Neuronal stem cell (in vitro differentiated cells): ENCODE results near the gene FHOD3.

Source experiments
- DNase-seq: peaks from one replicate; pipeline ENCODE4 v3.0.0-alpha.2; 2013; ENCODE audit warnings: low spot score
- H2AFZ ChIP-seq: one replicate; pipeline ENCODE4 v1.6.1; 2013; ENCODE audit warnings: mild to moderate bottlenecking, low read length, inconsistent platforms
- H2AK5ac ChIP-seq: 2 replicates; pipeline ENCODE4 v1.6.1; 2013; ENCODE audit warnings: low read depth, mild to moderate bottlenecking, inconsistent platforms, low read length, moderate library complexity, mixed read lengths
- H2BK120ac ChIP-seq: 2 replicates; pipeline ENCODE4 v1.6.1; 2013; ENCODE audit warnings: low read depth, mild to moderate bottlenecking, inconsistent platforms, low read length, moderate library complexity, mixed read lengths
- H2BK12ac ChIP-seq: one replicate; pipeline ENCODE4 v1.6.1; 2013; ENCODE audit warnings: low read length, inconsistent platforms
- H2BK15ac ChIP-seq: 2 replicates; pipeline ENCODE4 v1.6.1; 2013; ENCODE audit warnings: mild to moderate bottlenecking, low read length, inconsistent platforms, mixed read lengths
- H2BK5ac ChIP-seq: one replicate; pipeline ENCODE4 v1.6.1; 2013; ENCODE audit warnings: inconsistent platforms, mild to moderate bottlenecking, low read length, moderate library complexity
- H3K14ac ChIP-seq: one replicate; pipeline ENCODE4 v1.6.1; 2013; ENCODE audit warnings: low read length, inconsistent platforms
- H3K18ac ChIP-seq: 2 replicates; pipeline ENCODE4 v1.6.1; 2013; ENCODE audit warnings: low read length, inconsistent platforms
- H3K23ac ChIP-seq: 2 replicates; pipeline ENCODE4 v1.6.1; 2013; ENCODE audit warnings: low read depth, mild to moderate bottlenecking, mixed read lengths, low read length, inconsistent platforms; ENCODE audit not compliant: poor library complexity
- H3K27ac ChIP-seq: replicated peaks from 3 replicates; pipeline ENCODE4 v1.5.1; 2013; ENCODE audit warnings: low read length, inconsistent platforms
- H3K27me3 ChIP-seq, 3 experiments: 2 replicates each; pipeline ENCODE4 v1.6.1; 2013; ENCODE audit warnings: low read length in 3 of 3, mild to moderate bottlenecking in 2 of 3, inconsistent platforms in 1 of 3, low read depth in 1 of 3, mixed read lengths in 1 of 3, moderate library complexity in 1 of 3; ENCODE audit not compliant: control insufficient read depth in 3 of 3, insufficient read depth in 3 of 3
- H3K36me3 ChIP-seq, 2 donors: replicated peaks in 1 of 2; 2 replicates each; pipeline ENCODE4 v1.6.1; 2013; ENCODE audit warnings: low read length in 2 of 2; ENCODE audit not compliant: control insufficient read depth in 2 of 2, insufficient read depth in 2 of 2
- H3K4ac ChIP-seq: 2 replicates; pipeline ENCODE4 v1.6.1; 2013; ENCODE audit warnings: inconsistent platforms, mild to moderate bottlenecking, low read length, moderate library complexity
- H3K4me1 ChIP-seq, 2 donors: 1 replicate in 1 of 2; 2 replicates in 1 of 2; pipeline ENCODE4 v1.6.1; 2013; ENCODE audit warnings: low read length in 2 of 2, low read depth in 1 of 2; ENCODE audit not compliant: control insufficient read depth in 2 of 2, insufficient read depth in 1 of 2
- H3K4me2 ChIP-seq: one replicate; pipeline ENCODE4 v1.6.1; 2013; ENCODE audit warnings: mild to moderate bottlenecking, low read length, inconsistent platforms; ENCODE audit not compliant: insufficient read depth, poor library complexity, severe bottlenecking
- H3K4me3 ChIP-seq, 2 donors: 2 replicates each; pipeline ENCODE4 v1.5.1; 2013; ENCODE audit warnings: low read length in 2 of 2, mild to moderate bottlenecking in 2 of 2, inconsistent platforms in 1 of 2, moderate library complexity in 1 of 2
- H3K79me1 ChIP-seq: one replicate; pipeline ENCODE4 v1.6.1; 2013; ENCODE audit warnings: low read depth, mild to moderate bottlenecking, inconsistent platforms, low read length, moderate library complexity
- H3K9ac ChIP-seq: one replicate; pipeline ENCODE4 v1.6.1; 2013; ENCODE audit warnings: mild to moderate bottlenecking, low read depth, low read length, inconsistent platforms; ENCODE audit not compliant: poor library complexity
- H3K9me3 ChIP-seq, 2 donors: replicated peaks in 1 of 2; 2 replicates each; pipeline versions ENCODE3 to v1.6.1; 2013; ENCODE audit warnings: low read length in 2 of 2, mild to moderate bottlenecking in 2 of 2, inconsistent platforms in 1 of 2, low read depth in 1 of 2, mixed read lengths in 1 of 2, moderate library complexity in 1 of 2; ENCODE audit not compliant: control insufficient read depth in 2 of 2, insufficient read depth in 1 of 2
- H4K8ac ChIP-seq: one replicate; pipeline ENCODE4 v1.6.1; 2013; ENCODE audit warnings: low read depth, mild to moderate bottlenecking, inconsistent platforms, low read length, moderate library complexity
- H4K91ac ChIP-seq: one replicate; pipeline ENCODE4 v1.6.1; 2013; ENCODE audit warnings: low read length, low read depth, mild to moderate bottlenecking, inconsistent platforms; ENCODE audit not compliant: poor library complexity
- WGBS, 2 donors: extraction: QIAGEN DNeasy Blood & Tissue Kit; methylation state at CpG; one replicate each; pipeline ENCODE4 v1.1.7; 2013; ENCODE audit warnings: missing lambda C conversion rate in 2 of 2, mixed read lengths in 1 of 2; ENCODE audit not compliant: insufficient read length in 2 of 2, insufficient replicate concordance in 1 of 2; ENCODE audit errors: extremely low coverage in 2 of 2; 5-methylcytosine and 5-hydroxymethylcytosine counted together

FHOD3 gene

DNA sequence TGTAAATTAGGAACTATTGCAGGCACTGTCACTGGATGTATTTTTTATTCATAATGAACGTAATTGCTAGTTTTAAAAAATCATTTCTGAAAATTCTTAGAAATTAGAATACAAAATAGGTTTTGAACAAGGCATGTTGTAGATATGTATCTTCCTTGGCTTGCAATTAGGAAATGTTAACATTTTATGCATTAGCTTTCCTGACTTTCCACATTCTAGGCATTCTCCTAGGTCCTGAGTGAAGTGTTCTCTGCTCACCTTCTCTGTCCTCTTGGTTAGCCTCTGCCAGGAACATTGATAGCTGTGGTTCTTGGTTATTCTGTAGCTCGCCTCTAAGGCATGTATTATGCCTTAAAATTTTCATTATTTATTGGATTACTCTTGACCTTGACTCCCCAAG, 130.3 kb downstream of the FHOD3 start:
- H3K36me3 ChIP-seq, result peaks cover 0 to 6% of the 10 kb centered on the region in 2 donors
- H3K23ac ChIP-seq, result no peak overlapping the region
- H3K4me2 ChIP-seq, result no peak overlapping the region
- H3K4me1 ChIP-seq, result peaks cover 0 to 6% of the 10 kb centered on the region in 2 donors
- H3K27me3 ChIP-seq, result no peaks in the 10 kb centered on the region
- H3K79me1 ChIP-seq, result peaks cover 4% of the 10 kb centered on the region
- H3K9ac ChIP-seq, result no peak overlapping the region
- H3K9me3 ChIP-seq, result peaks cover 0 to 2% of the 10 kb centered on the region in 2 donors
- H4K8ac ChIP-seq, result no peak overlapping the region
- no peak overlapping the region for H2BK5ac ChIP-seq
- no peak overlapping the region for H3K4ac ChIP-seq
- H2AK5ac ChIP-seq, result no peak overlapping the region
- no peak overlapping the region for H3K18ac ChIP-seq
- DNase-seq, result no peak
- no peak overlapping the region for H2BK15ac ChIP-seq
- no peak overlapping the region for H3K4me3 ChIP-seq
- no peak overlapping the region for H2BK12ac ChIP-seq
- no CpG with 5 or more reads among the region's 2 CpGs for WGBS, 2 donors
- H2AFZ ChIP-seq, result no peak overlapping the region
- H4K91ac ChIP-seq, result no peak overlapping the region
- no peak overlapping the region for H3K14ac ChIP-seq
- no peak overlapping the region for H2BK120ac ChIP-seq
- H3K27ac ChIP-seq, result no peak overlapping the region

DNA sequence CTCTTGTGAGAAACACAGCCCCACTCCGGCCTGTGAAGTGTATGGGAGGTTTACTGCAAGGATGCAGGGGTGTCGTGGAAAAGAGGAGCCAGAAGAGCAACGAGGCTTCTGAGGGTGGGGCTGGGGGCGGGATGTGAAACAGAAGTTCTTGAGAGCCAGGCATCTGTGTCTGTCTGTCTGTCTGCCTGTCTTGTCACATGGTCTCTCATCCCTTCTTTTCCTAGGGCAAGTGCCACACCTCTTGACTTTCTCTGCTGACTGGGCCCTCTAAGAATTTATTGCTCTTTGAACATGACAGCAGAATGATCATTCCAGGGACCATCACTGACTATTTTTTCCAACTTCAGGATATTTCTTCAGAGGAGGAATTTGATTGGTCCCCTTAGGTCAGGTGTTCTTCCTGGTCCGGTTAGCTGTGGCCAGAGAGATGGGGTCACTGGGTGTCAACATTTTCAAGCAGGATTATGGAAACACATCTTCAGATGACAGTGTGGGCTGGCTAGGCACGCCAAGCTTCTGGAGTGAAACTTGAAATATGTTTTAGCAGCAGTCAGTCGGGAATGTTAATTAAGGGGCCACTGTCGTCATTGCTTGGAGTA, 131.0 kb downstream of the FHOD3 start:
- no peak for DNase-seq

DNA sequence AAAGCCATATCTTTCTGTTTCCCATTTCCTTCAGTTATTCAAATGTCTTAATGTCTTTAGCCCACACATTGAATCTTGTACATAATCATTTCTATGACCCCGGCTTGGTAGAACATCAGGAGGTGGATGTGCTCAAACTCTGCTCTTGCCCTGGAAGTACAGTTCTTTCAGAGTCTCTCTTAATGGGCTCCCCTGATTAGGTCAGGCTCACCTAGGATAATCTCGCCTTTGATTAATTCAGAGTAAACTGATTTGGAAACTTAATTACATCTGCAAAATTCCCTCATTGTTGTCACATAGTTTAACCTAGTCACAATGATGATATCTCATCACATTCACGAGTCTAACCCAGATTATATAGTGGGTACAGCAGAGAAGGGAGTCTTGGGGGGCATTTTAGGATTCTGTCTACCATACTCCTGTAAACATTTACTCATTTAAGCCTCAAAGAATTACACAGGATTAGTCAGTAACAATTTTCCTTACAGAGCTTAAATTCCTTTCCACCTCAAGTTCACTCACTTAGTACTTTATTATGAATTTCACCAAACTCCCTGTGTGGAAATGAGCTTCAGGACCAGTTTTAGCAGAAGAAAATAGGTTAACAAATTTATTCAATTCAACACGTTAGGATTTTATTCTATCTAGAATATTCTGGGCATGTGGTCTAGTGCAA, 135.5 kb downstream of the FHOD3 start:
- DNase-seq, result no peak
- no peaks in the 10 kb centered on the region for H3K27me3 ChIP-seq
- no CpG with 5 or more reads among the region's 4 CpGs for WGBS, 2 donors
- H4K8ac ChIP-seq, result no peak overlapping the region
- no peak overlapping the region for H4K91ac ChIP-seq
- peaks cover 0 to 2% of the 10 kb centered on the region in 2 donors for H3K36me3 ChIP-seq
- no peak overlapping the region for H3K27ac ChIP-seq
- H3K9me3 ChIP-seq, result peaks cover 0 to 2% of the 10 kb centered on the region in 2 donors
- H2BK15ac ChIP-seq, result no peak overlapping the region
- peaks cover 2% of the 10 kb centered on the region for H3K79me1 ChIP-seq
- no peak overlapping the region for H3K18ac ChIP-seq
- no peak overlapping the region for H3K9ac ChIP-seq
- no peak overlapping the region for H3K4ac ChIP-seq
- peaks cover 2 to 7% of the 10 kb centered on the region in 2 donors for H3K4me1 ChIP-seq
- H3K23ac ChIP-seq, result no peak overlapping the region
- H2BK12ac ChIP-seq, result no peak overlapping the region
- no peak overlapping the region for H2BK120ac ChIP-seq
- H3K14ac ChIP-seq, result no peak overlapping the region
- H2AK5ac ChIP-seq, result no peak overlapping the region
- no peak overlapping the region for H3K4me2 ChIP-seq
- no peak overlapping the region for H2AFZ ChIP-seq
- no peak overlapping the region for H3K4me3 ChIP-seq
- H2BK5ac ChIP-seq, result no peak overlapping the region

More for the DNA sequence above, 131.0 kb downstream of the FHOD3 start:
- Histone ChIP-seq H4K8ac (no peak overlapping the region), H2BK12ac (no peak overlapping the region), H3K27ac (no peak overlapping the region), H2BK5ac (no peak overlapping the region), H2BK120ac (no peak overlapping the region), H3K4me2 (no peak overlapping the region), H3K4me1 (peaks cover 0 to 6% of the 10 kb centered on the region in 2 donors), H3K9ac (no peak overlapping the region), H3K79me1 (peaks cover 4% of the 10 kb centered on the region), H3K27me3 (no peaks in the 10 kb centered on the region), H2AK5ac (no peak overlapping the region), H3K36me3 (peaks cover 0 to 6% of the 10 kb centered on the region in 2 donors), H3K14ac (no peak overlapping the region), H3K23ac (no peak overlapping the region), H3K4ac (no peak overlapping the region), H3K18ac (no peak overlapping the region), H3K4me3 (no peak overlapping the region), H4K91ac (no peak overlapping the region), H3K9me3 (peaks cover 0 to 2% of the 10 kb centered on the region in 2 donors), H2BK15ac (no peak overlapping the region), H2AFZ (no peak overlapping the region)
- no CpG with 5 or more reads among the region's 8 CpGs for WGBS, 2 donors

DNA sequence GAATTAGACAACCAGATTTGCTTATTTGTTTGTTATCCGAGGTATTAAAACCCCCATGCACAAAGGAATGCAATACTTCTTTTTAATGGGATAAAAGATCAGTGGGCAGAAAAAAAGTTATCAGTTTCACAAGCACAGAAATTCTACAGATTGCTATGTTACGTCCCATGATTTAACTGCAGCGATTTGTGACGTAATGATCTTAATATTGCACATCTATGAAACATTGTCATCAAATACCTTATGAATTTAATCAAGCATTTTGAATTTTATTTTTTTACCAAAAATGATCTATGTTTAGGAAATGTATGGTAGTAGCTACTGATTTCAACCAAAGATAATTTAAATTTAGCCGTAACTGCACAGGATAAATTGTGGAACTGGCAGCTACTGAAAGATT, 138.9 kb downstream of the FHOD3 start:
- no peak overlapping the region for H3K4ac ChIP-seq
- no peak overlapping the region for H2BK15ac ChIP-seq
- H3K4me2 ChIP-seq, result no peak overlapping the region
- no peaks in the 10 kb centered on the region for H3K36me3 ChIP-seq
- H3K14ac ChIP-seq, result no peak overlapping the region
- no peak overlapping the region for H2AK5ac ChIP-seq
- no peaks in the 10 kb centered on the region for H3K79me1 ChIP-seq
- no peak for DNase-seq
- H2BK120ac ChIP-seq, result no peak overlapping the region
- H3K23ac ChIP-seq, result no peak overlapping the region
- no peaks in the 10 kb centered on the region for H3K27me3 ChIP-seq
- no peaks in the 10 kb centered on the region for H3K9me3 ChIP-seq
- H3K4me3 ChIP-seq, result no peak overlapping the region
- no peak overlapping the region for H4K91ac ChIP-seq
- peaks cover 2 to 8% of the 10 kb centered on the region in 2 donors for H3K4me1 ChIP-seq
- no peak overlapping the region for H3K27ac ChIP-seq
- no CpG with 5 or more reads among the region's 5 CpGs for WGBS, 2 donors
- no peak overlapping the region for H2BK12ac ChIP-seq
- H2AFZ ChIP-seq, result no peak overlapping the region
- no peak overlapping the region for H2BK5ac ChIP-seq
- no peak overlapping the region for H3K18ac ChIP-seq
- H3K9ac ChIP-seq, result no peak overlapping the region
- no peak overlapping the region for H4K8ac ChIP-seq
